Measurements from ENCODE around the gene SMAD2.
A peak's percentile ranks its signal among the peaks of the same experiment; 100 is the strongest.

Gene SMAD2

GRCh38 chr18:47772374-47773248 lies 157.8 kb downstream of the SMAD2 start:
- no peak for TF ChIP-seq CREB5 (CRISPR knock-in tag; IDR thresholded peaks at IDR 0.05; ENCODE audit: low read depth)
- ATAC-seq, result peak; percentile 76; the same call in 2 of the 3 replicates

GRCh38 chr18:47771922-47772321 lies 158.5 kb downstream of the SMAD2 start:
- TF ChIP-seq GLIS3 (CRISPR knock-in tag; IDR thresholded peaks at IDR 0.05) (no peak), CREB5 (CRISPR knock-in tag; IDR thresholded peaks at IDR 0.05; ENCODE audit: low read depth) (no peak), PATZ1 (CRISPR knock-in tag; IDR thresholded peaks at IDR 0.05; ENCODE audit: borderline replicate concordance) (no peak), ARNTL (CRISPR knock-in tag; IDR thresholded peaks at IDR 0.05; ENCODE audit: borderline replicate concordance, low read depth) (no peak), RARB (CRISPR knock-in tag; IDR thresholded peaks at IDR 0.05) (no peak), ZFP3 (CRISPR knock-in tag; IDR thresholded peaks at IDR 0.05) (no peak), POU6F1 (CRISPR knock-in tag; IDR thresholded peaks at IDR 0.05; ENCODE audit: borderline replicate concordance, low read depth) (no peak), TSHZ2 (CRISPR knock-in tag; IDR thresholded peaks at IDR 0.05) (no peak), ZFP30 (CRISPR knock-in tag; IDR thresholded peaks at IDR 0.05) (no peak), OSR1 (CRISPR knock-in tag; IDR thresholded peaks at IDR 0.05) (no peak), TOX (CRISPR knock-in tag; IDR thresholded peaks at IDR 0.05; ENCODE audit: borderline replicate concordance) (no peak), TCF4 (CRISPR knock-in tag; IDR thresholded peaks at IDR 0.05; ENCODE audit: borderline replicate concordance) (no peak), SNAI2 (CRISPR knock-in tag; IDR thresholded peaks at IDR 0.05) (no peak), ZNF70 (CRISPR knock-in tag; IDR thresholded peaks at IDR 0.05) (no peak), PPARA (CRISPR knock-in tag; IDR thresholded peaks at IDR 0.05; ENCODE audit: borderline replicate concordance) (no peak), CSDC2 (CRISPR knock-in tag; IDR thresholded peaks at IDR 0.05) (no peak), ESRRG (CRISPR knock-in tag; IDR thresholded peaks at IDR 0.05) (no peak), ZNF565 (CRISPR knock-in tag; conservative IDR thresholded peaks at IDR 0.05; ENCODE audit: low read depth) (no peak), CSRNP3 (CRISPR knock-in tag; IDR thresholded peaks at IDR 0.05) (no peak), BACH2 (CRISPR knock-in tag; IDR thresholded peaks at IDR 0.05; ENCODE audit: borderline replicate concordance) (no peak)

More at GRCh38 chr18:47771922-47772321, 158.5 kb downstream of the SMAD2 start:
- ATAC-seq, result no peak

Measured in SK-N-SH treated with all-trans-retinoic acid at 6 μM for 48 hours (cell line).